Right lung (tissue), 5 donors: Measurements from ENCODE around the gene FOXQ1. TPM values are rescaled to one million over a fixed set of nuclear protein-coding genes. Genes with fewer than 3 reads are reported as not detected.

Experiments
- DNase-seq, 2 donors: peaks; one replicate each; pipeline ENCODE4 v3.0.0-alpha.2; 2013
- polyA plus RNA-seq, 5 donors: library from polyadenylated mRNA; unstranded; fragments of 120-200 nt; gene quantifications; one replicate each; pipeline versions ENCODE4 v1.2.1 to v1.2.3, GENCODE V29; 2013; ENCODE audit warnings: inconsistent platforms in 1 of 5, low replicate concordance in 1 of 5; ENCODE audit not compliant: insufficient read length in 5 of 5, insufficient read depth in 1 of 5

The FOXQ1 gene
- polyA plus RNA-seq, 5 donors = 2.2 to 5.1 (median 3.6) TPM

DNA sequence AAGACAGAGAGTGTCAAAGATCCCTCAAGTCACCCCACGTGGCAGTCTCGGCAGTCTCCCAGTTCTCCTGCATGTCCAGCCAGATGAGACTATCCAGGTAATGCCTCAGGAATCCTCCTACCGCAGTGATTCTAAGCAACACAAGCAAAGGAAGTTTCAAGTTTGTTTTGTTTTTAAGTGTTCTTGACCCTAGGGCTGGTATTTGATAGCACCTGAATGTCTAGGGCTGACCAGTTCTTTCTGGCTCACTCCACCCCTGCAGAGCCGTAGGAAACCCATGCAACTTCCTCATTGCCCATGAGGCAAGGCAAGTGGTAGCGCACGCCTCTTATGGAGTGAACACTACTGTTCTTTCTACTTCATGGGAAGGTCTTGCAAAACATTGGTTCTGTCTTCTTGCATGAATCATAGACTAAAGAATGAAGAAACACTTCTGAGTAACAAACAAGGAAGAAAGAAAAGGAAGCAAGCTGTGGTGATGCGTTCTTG is 24.8 kb upstream of the FOXQ1 start:
- no peak for DNase-seq

DNA sequence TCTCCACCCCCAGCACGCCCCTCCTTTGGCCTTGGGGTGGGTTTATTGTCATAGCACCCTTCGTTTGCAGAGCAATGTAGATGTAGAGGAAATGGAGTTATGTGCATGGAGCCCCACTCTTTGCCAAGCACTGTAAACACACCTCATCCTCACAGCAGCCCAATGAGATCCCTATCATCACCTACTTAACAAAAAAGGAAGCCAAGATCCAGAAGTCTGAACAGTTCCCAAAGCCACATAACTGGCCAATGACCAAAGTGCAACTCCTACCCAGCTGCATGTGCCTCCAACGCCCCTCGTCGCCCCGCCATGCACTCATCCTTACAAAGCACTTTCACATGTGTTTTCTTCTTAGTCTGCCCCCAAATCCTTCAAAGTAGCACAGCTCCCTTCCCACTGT is 21.8 kb upstream of the FOXQ1 start:
- DNase-seq = peak; percentile 51 to 64

DNA sequence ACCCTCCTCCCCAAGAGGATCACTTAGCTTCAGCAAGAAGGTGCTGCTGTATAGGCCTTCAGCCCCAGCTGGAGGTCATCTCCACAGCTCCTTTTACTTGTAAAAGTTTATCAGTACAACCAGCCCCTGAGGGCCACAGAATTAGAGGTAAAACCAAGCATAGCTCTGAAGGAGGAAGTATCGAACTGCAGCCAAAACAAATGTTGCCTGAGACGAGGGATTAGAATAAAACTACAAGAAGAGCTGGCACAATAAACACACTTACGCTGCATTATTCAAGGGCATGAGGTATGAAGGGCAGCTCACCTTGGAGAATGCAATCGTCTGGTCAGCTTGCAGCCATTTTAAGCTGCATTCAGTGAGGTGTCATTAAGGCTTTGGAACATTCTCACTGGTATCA is 21.1 kb upstream of the FOXQ1 start:
- DNase-seq = no peak

DNA sequence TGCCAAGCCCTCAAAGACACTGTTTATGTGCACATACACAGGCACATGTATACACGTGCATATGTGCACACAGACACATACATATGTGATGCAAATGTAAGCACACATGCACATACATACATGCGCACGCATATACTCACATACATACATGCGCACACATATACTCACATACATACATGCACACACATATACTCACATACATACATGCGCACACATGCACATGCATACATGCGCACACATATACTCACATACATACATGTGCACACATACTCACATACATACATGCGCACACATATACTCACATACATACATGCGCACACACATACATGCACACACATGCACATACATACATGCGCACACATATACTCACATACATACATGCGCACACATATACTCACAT is 20.5 kb upstream of the FOXQ1 start:
- DNase-seq = no peak

DNA sequence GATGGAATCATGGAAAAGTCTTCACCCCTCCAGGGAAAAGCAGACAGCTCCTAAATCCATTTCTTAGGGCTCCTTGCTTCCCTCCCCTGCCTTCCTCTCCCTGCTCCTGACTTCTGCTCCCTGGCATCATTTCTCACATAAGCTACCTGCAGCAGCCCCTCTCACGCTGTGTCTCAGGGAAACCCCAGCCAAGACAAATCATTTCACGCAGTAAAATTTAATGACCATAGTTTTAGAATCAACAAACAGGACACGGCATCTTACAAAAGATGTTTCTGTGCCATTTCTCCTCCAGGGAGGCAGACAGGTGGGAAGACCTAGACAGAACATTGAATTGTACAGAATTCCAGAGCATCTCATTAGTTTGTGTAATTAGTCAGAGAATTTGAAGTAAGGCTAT is 16.5 kb upstream of the FOXQ1 start:
- DNase-seq = no peak

DNA sequence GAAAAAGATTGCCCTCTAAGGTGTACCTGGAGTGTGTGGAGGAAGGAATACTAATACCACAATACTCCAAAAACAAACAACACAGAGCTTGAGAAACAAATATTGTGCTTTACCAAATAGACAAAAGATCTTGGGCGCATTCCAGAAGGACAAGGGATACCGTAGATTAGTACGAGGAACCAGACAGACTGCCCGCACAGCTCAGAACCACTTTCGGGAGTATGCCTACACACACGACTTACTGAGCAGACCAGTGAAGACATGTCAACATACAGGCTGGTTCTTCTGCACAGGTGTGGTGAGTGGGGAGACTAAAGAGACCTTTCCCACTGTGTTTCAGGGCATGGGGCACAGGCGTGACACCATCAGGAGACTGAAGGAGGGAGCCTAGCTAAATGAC is 15.8 kb upstream of the FOXQ1 start:
- no peak for DNase-seq

DNA sequence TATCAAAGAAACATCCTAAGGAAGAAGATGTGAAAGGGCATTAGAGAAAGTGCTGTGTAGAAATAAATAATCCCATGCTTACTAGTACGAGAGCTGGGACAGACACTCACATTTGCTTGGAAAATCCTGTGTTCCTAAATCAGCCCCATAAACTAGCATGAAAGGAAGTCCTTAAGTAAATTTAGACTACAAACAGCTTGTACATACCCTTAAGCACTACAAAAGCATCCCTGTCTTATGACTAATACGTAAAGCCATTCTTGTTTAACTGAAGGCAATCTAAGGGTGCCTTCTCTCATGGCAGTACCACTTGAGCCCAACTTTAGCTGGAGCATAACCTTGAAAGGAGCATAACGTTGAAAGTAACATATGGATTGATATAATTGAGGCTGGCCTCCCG is 15.4 kb upstream of the FOXQ1 start:
- no peak for DNase-seq

DNA sequence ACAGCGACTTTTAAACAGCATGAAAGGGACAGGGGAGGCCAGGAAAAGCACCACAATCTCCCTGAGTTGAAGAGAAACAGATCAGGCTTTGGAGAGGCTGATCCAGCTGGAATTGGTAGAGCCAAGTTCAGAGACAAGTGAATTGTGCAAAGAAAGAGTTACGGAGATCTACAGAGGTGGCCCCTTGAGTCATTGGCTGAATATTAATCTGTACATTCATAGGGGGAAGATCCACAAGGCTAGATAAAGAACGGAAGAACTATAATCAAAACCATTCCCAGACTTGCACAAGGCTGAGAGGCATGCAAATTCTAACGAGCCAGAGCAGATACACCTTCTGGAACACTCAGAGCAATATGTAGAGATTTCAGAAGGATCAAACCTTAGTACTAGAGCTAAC is 14.2 kb upstream of the FOXQ1 start:
- no peak for DNase-seq

DNA sequence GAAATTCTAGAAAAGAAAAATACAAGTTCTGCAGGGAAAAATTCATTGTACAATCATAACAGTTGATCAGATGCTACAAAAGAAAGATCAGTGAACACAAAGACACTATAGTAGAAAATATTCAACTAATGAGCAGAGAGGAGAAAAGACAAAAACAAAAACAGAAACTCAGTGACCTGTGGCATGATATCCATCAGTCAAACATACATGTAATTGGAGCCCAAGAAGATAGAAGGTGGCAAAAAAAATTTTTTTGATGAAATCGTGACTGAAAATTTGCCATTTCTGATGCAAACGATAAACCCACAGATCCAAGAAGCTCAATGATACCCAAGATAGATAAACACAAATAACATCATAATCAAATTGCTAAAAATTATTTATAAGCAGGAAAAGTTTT is 13.1 kb upstream of the FOXQ1 start:
- DNase-seq = no peak

DNA sequence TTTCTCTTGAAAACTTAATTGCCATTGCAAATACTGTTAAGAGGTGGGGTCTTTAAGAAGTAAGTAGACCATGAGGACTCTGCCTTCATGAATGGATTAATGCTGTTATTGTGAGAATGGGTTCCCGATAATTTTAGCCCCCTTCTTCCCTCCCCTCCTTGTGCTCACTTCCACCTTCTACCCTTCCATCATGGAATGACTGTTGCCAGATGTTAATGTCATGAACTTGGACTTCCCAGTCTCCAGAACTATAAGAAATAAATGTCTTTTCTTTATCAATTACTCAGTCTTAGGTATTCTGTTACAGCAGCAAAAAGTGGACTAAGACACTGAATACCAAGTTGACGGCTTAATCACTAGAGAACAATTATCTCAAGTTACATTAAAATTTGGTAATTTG is 5.8 kb upstream of the FOXQ1 start:
- no peak for DNase-seq

DNA sequence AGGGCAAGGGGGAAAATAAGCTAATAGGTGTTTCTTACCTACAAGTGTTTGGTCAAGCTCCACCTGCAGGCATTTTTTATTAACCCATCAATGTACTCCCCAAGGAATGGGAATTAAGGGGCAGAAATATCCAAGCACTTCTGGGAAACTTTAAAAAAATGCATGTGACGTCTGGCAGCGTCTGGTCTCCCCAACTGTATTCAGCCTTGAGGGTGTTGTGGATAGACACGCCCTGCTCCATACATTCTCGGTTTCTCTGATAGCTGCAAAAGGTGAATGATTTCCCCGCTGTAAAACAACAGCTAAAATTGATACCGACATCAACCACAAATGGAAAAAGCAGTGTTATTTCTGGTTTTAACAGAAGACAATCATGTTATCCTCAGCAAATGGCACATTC is 2.5 kb upstream of the FOXQ1 start:
- no peak for DNase-seq

DNA sequence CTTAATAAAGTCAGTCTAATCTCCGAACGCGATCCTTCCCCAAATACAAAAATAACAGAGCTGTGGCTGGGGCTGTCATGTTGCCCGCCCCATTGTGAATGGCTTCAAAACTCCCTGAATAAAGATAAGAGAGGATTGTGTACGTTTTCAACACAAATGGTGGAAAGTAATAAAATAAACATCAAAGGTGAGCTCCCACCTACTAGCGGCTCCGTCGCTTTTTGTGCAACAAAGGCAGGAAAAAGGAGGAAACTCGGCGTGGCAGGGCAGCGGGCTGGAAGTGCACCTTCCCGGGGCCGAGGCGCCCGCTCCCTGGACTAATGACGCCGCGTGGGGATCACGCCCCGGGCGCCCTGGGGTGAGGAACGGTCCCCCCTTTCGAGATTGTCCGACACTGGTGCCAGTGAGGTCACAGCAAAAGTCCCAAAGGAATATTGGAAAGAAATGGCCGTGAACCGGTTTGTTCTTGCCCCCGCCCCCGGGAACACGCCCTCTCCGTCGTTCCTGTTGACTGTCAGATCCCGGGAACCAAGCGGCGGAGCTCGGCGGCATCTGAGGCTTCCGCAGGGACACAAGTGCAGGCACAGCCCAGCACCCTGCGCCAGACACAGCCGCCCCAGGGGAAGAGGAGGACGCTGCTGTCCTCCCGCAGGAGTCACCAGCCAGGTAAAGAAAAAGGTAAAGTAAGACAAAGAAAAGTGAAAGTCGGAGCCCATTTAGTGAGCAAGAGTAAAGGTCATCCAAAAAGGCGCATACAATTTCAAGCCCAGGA is 1.1 kb upstream of the FOXQ1 start:
- no peak for DNase-seq

DNA sequence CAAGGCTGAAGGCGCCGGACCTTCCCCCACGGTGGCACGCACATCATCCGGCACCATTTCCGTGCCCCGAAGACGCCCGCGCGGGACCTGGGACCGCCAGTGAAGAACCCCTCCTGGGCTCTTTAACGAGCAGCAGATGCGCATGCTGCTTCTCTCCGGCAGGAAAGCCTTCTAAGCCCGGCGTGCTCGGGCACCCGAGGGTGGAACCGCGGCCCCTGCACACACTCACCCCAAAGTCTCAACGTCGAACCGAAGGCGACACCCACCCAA is 240 bp downstream of the FOXQ1 start:
- no peak for DNase-seq

DNA sequence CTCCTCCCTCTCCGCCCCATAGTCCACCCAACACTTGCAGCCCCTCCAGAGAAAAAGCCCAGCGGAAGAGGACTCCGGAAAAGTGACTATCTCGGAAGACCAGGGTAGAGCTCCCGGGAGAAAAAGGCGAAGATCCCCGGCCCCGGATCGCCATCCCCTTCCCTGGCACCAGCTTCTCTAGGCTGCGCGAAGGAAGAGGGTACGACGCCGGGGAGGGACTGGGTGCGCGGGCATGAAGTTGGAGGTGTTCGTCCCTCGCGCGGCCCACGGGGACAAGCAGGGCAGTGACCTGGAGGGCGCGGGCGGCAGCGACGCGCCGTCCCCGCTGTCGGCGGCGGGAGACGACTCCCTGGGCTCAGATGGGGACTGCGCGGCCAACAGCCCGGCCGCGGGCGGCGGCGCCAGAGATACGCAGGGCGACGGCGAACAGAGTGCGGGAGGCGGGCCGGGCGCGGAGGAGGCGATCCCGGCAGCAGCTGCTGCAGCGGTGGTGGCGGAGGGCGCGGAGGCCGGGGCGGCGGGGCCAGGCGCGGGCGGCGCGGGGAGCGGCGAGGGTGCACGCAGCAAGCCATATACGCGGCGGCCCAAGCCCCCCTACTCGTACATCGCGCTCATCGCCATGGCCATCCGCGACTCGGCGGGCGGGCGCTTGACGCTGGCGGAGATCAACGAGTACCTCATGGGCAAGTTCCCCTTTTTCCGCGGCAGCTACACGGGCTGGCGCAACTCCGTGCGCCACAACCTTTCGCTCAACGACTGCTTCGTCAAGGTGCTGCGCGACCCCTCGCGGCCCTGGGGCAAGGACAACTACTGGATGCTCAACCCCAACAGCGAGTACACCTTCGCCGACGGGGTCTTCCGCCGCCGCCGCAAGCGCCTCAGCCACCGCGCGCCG is 822 bp downstream of the FOXQ1 start:
- DNase-seq = no peak

DNA sequence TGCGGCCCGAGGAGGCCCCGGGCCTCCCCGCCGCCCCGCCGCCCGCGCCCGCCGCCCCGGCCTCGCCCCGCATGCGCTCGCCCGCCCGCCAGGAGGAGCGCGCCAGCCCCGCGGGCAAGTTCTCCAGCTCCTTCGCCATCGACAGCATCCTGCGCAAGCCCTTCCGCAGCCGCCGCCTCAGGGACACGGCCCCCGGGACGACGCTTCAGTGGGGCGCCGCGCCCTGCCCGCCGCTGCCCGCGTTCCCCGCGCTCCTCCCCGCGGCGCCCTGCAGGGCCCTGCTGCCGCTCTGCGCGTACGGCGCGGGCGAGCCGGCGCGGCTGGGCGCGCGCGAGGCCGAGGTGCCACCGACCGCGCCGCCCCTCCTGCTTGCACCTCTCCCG is 1.5 kb downstream of the FOXQ1 start:
- no peak for DNase-seq

DNA sequence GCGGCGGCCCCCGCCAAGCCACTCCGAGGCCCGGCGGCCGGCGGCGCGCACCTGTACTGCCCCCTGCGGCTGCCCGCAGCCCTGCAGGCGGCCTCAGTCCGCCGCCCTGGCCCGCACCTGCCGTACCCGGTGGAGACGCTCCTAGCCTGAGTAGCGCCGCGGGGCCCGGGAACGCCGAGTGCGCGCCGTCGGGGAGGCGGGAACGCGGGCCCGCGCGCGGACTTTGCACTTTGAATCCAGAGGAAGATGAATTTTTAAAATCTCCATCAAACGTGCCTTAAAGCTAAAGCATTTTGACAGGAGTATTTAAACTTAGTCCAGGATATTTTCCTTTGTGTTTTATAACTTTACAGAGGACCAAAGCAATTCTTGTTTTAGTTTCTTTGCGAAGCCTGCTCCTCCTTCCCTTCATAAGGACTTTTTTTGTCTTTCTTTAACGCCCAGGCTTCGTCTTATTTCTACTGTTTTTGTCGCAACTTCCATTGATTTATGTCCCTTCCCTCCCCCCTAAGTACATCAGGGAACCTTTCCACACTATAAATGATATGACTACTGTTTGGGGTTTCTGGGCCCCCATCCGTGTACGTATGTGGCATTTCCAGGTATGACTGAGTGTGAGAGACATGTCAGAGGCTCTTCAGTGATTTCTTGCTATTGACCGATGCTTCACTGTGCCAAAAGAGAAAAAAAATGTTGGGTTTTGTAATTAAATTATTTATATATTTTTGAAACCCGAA is 2.0 kb downstream of the FOXQ1 start:
- no peak for DNase-seq

DNA sequence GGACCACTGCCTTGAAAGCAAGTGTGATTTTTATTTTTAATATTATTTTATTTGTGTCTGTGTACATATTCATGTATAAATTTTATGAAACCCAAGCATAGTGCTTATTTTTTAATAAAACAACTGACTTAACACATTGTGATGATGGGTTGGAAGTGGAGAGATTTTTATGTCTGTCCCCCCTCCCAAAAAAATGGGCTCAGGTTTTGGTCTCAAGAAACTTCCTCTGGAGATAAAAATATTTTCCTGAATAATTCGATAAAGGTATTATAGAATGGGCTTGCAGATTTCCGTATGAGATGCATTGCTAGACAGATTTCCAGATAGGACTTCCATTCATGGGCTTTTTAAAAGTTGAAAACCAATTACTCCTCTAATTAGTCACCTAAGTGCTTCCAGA is 2.7 kb downstream of the FOXQ1 start:
- no peak for DNase-seq

DNA sequence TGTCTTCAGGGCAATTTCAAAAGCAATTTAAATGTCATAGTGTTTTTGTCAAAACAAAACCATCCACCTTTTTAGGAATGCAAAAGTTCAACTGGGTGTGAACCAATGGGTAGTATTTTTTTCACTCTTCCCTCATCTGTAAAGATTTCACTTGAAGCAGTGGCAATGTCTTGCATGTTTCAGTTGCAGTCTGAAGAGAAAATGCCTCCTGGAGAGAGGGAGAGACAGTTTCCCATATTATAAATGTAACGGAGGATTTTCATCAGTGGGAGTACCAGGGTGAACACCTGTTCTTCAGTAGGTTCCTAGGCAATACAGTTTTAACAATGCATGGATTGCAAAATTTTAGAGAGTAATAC is 3.3 kb downstream of the FOXQ1 start:
- no peak for DNase-seq

DNA sequence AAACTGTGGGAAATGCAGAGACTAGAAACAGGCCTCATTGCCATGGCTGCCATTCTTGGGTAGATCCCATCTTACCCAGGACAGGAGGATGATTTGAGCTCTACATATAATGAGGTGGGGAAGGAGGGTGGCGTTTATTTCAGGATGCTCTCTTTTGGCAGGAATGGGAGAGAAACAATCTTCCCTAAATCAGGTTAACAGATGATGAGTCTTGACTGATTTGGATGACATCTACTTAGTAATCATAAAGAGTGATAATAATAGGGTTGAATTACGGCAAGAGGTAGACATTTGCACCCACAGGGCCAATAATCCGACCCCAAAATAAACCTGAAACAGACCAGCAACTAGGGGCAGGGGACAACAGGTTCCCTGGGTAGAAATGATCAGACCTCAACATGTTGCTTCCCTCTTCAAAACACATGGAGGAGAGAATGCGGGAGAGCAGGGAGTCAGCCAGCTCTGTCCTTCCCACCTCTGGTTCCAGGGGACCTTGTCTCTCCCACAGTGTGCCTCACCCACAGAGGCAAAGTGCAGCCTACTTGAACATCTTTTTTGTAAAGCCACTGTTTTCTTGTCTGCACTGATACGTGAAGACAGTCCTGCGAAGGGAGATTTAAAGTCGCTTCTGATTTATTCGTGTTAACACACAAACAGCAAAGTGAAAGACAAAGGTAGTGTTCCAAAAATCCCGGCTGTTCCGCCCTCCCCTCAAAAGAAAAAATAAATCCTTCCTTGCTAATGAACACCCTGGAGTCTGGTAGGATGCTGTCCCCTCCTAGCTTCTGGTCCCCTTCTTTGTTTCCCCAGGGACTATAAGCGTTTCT is 3.9 kb downstream of the FOXQ1 start:
- no peak for DNase-seq

DNA sequence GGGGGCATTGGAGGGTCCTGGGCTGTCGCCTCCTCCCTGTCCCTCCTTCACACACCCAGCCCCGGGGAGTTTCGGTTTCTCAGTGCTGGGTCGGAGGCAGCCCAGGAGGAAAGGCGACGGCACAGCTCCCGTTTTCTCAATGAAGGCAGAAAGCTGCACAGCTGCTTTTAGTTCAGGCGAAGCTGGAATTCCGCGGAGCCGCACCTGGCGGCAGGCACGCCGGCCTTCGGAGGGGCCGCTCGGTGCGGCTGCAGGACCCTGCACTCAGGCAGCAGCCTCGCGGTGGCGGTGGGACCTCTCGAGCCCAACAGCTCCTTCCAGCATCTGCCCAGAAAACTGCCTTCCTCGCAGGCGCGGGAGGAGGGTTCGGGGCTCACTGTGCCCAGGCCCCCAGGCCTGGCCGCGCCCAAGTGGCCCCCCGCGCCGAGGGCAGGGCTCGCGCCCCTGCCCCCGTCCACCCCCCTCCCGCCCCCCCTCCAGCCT is 4.6 kb downstream of the FOXQ1 start:
- DNase-seq = peak in 1 of 2 donors; percentile 36

DNA sequence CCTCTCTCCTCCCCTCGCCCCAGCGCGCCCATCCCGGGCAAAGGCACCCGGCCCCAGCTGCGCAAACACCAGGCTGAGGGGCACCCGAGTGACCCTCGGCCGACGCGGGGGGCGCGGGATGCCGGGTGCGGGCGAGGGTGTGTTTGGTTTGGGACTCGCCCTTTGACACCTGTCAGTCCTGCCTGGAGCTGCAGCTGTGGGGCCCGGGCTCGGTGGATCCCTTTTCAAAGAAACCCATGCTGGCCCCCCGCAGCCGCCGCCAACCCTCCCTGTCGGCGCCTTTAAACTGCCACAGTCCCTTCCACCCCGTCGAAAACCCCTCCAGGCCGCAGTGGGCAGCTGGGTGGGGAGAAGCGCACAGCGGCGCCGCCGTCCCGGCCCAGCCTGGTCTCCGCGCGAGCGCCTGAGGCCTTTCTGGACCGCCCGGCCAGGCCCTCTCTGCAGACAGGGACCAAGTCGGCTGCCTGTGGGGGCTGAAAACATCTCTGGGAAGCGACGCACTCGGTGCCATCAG is 5.5 kb downstream of the FOXQ1 start:
- DNase-seq = no peak

DNA sequence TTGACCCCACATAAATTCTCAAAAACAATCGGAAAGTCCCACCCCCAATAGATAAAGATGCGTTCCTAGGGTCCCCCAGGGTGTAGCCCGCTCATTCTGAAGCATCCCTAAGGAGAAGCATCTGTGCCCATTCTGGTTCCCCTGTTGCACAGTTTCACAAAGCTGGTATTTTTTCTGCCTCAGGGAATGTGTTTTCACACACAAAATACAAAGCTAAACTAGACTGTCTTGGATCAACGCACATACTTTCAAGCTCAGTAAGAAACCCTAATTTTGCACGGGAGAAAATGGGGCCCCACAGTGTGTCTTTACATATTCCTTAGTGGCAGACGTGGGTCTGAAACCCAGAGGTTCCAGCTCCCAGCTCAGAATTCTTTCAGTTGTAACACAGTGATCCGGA is 6.1 kb downstream of the FOXQ1 start:
- DNase-seq = no peak
